NCI-H2196 (cell line): Measurements from ENCODE around the gene ARHGDIB.

Source experiments
- DNase-seq: peaks from one replicate; lab custom pipeline; 2025; ENCODE audit not compliant: unreplicated experiment; lab: John Stamatoyannopoulos, UW

Gene ARHGDIB

GRCh38 chr12:14934511-14934910 is 26.9 kb downstream of the ARHGDIB start:
- no peak for DNase-seq

GRCh38 chr12:14931791-14932560 is 29.4 kb downstream of the ARHGDIB start:
- DNase-seq = no peak

- no peak for DNase-seq
These were observed 30.0 kb downstream of the ARHGDIB start for GRCh38 chr12:14931359-14931758.

- DNase-seq = no peak
These were observed 31.1 kb downstream of the ARHGDIB start for GRCh38 chr12:14930299-14930698.

- DNase-seq = no peak
These were observed 32.5 kb downstream of the ARHGDIB start for GRCh38 chr12:14928931-14929330.

GRCh38 chr12:14927267-14927666 is 34.1 kb downstream of the ARHGDIB start:
- DNase-seq = no peak

GRCh38 chr12:14924541-14924940 is 36.9 kb downstream of the ARHGDIB start:
- no peak for DNase-seq

- no peak for DNase-seq
These were observed 37.5 kb downstream of the ARHGDIB start for GRCh38 chr12:14923944-14924343.

GRCh38 chr12:14921218-14921617 is 40.2 kb downstream of the ARHGDIB start:
- no peak for DNase-seq

GRCh38 chr12:14920475-14921126 is 40.8 kb downstream of the ARHGDIB start:
- DNase-seq = no peak

GRCh38 chr12:14919455-14919854 is 41.9 kb downstream of the ARHGDIB start:
- DNase-seq = no peak

- DNase-seq = no peak
These were observed 45.7 kb downstream of the ARHGDIB start for GRCh38 chr12:14915736-14916135.

GRCh38 chr12:14913381-14913781 is 48.0 kb downstream of the ARHGDIB start:
- DNase-seq = no peak

GRCh38 chr12:14911131-14911530 is 50.3 kb downstream of the ARHGDIB start:
- DNase-seq = no peak

- no peak for DNase-seq
These were observed 51.1 kb downstream of the ARHGDIB start for GRCh38 chr12:14910090-14910915.

GRCh38 chr12:14907953-14908352 is 53.4 kb downstream of the ARHGDIB start:
- DNase-seq = no peak

GRCh38 chr12:14906114-14906513 is 55.3 kb downstream of the ARHGDIB start:
- no peak for DNase-seq

- no peak for DNase-seq
These were observed 56.0 kb downstream of the ARHGDIB start for GRCh38 chr12:14905269-14906004.

- no peak for DNase-seq
These were observed 56.5 kb downstream of the ARHGDIB start for GRCh38 chr12:14904854-14905253.

GRCh38 chr12:14903386-14904098 is 57.9 kb downstream of the ARHGDIB start:
- DNase-seq = no peak
